AG09319 (cell line): ENCODE results near the gene RYR3.

Experiments
- DNase-seq: peaks from one replicate; pipeline ENCODE4 v3.0.0-alpha.2; 2010; ENCODE audit warnings: low read depth; ENCODE audit errors: extremely low read depth
- TF ChIP-seq, protein P1 (sequence below): IDR thresholded peaks from 2 replicates; pipeline ENCODE4 v1.5.1; 2011; ENCODE audit warnings: low read depth, mild to moderate bottlenecking, inconsistent platforms, low read length, moderate library complexity

Gene RYR3

DNA sequence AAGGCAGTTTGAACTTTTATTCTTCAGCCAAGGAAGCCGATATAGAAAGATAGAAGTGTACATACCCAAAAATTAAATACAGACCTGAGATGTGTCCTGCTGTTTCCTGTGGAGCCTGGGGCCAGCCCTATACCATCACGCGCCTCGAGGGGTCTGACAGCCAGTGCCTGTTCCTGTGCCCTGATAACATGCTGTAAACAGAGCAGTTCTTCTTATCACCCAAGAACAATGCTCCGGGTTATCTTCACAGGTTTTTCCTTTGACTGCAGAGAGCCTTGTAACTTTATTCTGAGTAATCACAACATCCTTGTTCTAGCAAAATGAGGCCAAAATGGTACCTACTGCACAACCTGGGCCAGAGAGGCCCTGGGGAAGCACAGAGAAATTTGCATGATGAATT is 367.8 kb downstream of the RYR3 start:
- TF ChIP-seq, protein P1, sequence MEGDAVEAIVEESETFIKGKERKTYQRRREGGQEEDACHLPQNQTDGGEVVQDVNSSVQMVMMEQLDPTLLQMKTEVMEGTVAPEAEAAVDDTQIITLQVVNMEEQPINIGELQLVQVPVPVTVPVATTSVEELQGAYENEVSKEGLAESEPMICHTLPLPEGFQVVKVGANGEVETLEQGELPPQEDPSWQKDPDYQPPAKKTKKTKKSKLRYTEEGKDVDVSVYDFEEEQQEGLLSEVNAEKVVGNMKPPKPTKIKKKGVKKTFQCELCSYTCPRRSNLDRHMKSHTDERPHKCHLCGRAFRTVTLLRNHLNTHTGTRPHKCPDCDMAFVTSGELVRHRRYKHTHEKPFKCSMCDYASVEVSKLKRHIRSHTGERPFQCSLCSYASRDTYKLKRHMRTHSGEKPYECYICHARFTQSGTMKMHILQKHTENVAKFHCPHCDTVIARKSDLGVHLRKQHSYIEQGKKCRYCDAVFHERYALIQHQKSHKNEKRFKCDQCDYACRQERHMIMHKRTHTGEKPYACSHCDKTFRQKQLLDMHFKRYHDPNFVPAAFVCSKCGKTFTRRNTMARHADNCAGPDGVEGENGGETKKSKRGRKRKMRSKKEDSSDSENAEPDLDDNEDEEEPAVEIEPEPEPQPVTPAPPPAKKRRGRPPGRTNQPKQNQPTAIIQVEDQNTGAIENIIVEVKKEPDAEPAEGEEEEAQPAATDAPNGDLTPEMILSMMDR = no peak
- no peak for DNase-seq

GRCh38 chr15:33679061-33679460 is 368.3 kb downstream of the RYR3 start:
- TF ChIP-seq, protein P1 = no peak
- no peak for DNase-seq

- no peak for DNase-seq
- TF ChIP-seq, protein P1 = no peak
Observed at GRCh38 chr15:33680336-33680735, 369.6 kb downstream of the RYR3 start.

GRCh38 chr15:33693166-33693800 is 382.5 kb downstream of the RYR3 start:
- TF ChIP-seq, protein P1 = no peak
- no peak for DNase-seq

GRCh38 chr15:33698126-33698525 is 387.4 kb downstream of the RYR3 start:
- TF ChIP-seq, protein P1 = no peak
- no peak for DNase-seq

DNA sequence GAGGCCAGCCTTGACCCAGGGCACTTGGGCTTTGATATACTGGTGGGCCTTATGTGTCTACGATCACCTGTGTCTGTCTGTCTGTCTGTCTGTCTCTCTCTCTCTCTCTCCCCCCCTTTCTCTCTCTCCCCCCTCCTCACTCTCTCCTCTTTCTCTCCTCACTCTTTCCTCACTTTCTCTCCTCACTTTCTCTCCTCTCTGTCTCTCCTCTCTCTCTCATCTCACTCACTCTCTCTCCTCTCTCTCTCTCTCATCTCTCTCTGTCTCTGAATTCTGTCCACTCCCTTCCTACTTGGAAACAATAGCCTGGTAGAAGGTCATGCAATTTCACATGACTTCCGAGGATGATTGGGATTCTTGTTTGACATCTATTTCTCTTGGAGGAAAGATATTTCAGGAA is 388.4 kb downstream of the RYR3 start:
- no peak for DNase-seq
- TF ChIP-seq, protein P1 = no peak

GRCh38 chr15:33699691-33700447 is 389.1 kb downstream of the RYR3 start:
- TF ChIP-seq, protein P1 = no peak; the same call in 1 of the 2 replicates
- no peak for DNase-seq
